GM12891 (cell line): ENCODE measurements around the gene ECHDC3.

Experiments used
- POLR2A ChIP-seq: IDR thresholded peaks from 2 replicates; pipeline ENCODE4 v1.6.1; 2011; ENCODE audit warnings: low read depth, low read length, control low read depth
- SPI1 ChIP-seq: IDR thresholded peaks from 2 replicates; pipeline ENCODE4 v1.6.1; 2011; ENCODE audit warnings: low read depth, low read length, control low read depth

DNA sequence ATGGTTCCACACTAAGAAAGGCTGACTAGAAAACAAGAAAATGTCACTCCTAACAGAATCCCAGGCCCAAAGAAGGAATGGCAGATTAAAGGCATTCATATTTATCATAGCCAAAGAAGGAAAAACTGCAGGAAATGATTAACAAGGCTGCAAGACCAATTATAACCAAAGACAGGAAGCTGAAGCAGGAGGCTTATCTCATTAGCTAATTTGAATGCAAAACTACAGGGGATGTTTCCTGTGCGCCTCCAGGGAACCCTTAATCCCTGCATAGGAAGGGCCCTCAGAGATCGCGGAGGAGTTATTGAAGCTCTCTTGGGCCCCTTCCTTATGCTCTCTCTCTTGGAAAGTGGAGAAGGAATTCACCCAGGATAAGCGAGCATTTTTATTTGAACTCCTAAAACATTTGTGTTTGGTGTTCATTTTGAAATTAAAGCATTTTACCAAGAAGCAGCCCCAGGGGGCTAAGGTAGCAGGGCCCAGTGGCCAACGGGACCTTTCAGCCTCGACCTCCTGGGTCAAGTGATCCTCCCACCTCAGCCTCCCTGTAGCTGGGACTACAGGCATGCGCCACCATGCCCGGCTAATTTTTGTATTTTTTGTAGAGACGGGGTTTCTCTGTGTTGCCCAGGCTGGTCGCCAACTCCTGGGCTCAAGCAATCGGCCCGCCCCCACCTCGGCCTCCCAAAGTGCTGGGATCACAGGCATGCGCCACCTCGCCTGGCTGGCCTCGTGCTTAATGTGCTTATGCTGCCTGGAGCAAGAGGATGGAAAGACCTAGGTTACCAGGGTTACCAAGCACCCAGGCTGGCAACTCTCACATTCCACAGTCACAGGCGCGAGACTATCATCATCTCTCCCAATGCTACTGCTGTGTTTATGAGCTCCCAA lies 56.9 kb downstream of the ECHDC3 start:
- no peak for TF ChIP-seq POLR2A
- no peak for TF ChIP-seq SPI1
